HG03558 (cell line): Measurements from ENCODE around the gene NAPG.
"Not testable (repeated sequence)": the region's sequence is repeated elsewhere in the genome, so short reads cannot be mapped to it uniquely, and the experiment has no call there.

ENCODE experiments used
- ATAC-seq: cut with Tn5 transposase; IDR thresholded peaks from one replicate; pipeline ENCODE4 v1.9.1; 2021; ENCODE audit warnings: moderate number of reproducible peaks; ENCODE audit not compliant: unreplicated experiment; ENCODE audit errors: extremely low read depth

Gene NAPG

GRCh38 chr18:10525697-10526560 is at the start of gene NAPG:
NAPG (plus strand) TSS chr18:10526027; CDS start chr18:10526103, 76 bp downstream.
- peak; percentile 44 for ATAC-seq

- no peak for ATAC-seq
These were observed 49.5 kb upstream of the NAPG start for GRCh38 chr18:10476338-10476791.

- no peak for ATAC-seq
These were observed 48.5 kb upstream of the NAPG start for GRCh38 chr18:10477121-10477862.

- no peak for ATAC-seq
These were observed 48.0 kb upstream of the NAPG start for GRCh38 chr18:10477863-10478260.

- ATAC-seq, result no peak
These were observed 44.0 kb upstream of the NAPG start for GRCh38 chr18:10481831-10482230.

- peak; percentile 6 for ATAC-seq
These were observed 43.4 kb upstream of the NAPG start for GRCh38 chr18:10482363-10482984.

- ATAC-seq, result peak; percentile 45
These were observed 42.6 kb upstream of the NAPG start for GRCh38 chr18:10482985-10483949.

GRCh38 chr18:10485475-10485874 is 40.4 kb upstream of the NAPG start:
- ATAC-seq, result no peak

- no peak for ATAC-seq
These were observed 39.5 kb upstream of the NAPG start for GRCh38 chr18:10486362-10486761.

GRCh38 chr18:10487154-10487553 is 38.7 kb upstream of the NAPG start:
- no peak for ATAC-seq

GRCh38 chr18:10488017-10488416 is 37.8 kb upstream of the NAPG start:
- no peak for ATAC-seq

GRCh38 chr18:10490401-10491165 is 35.2 kb upstream of the NAPG start:
- peak; percentile 95 for ATAC-seq

- ATAC-seq, result no peak
These were observed 29.9 kb upstream of the NAPG start for GRCh38 chr18:10495936-10496335.

GRCh38 chr18:10497206-10497749 is 28.5 kb upstream of the NAPG start:
- no peak for ATAC-seq

GRCh38 chr18:10499230-10499629 is 26.6 kb upstream of the NAPG start:
- ATAC-seq, result no peak

- ATAC-seq, result no peak
These were observed 25.8 kb upstream of the NAPG start for GRCh38 chr18:10500038-10500437.

- no peak for ATAC-seq
These were observed 21.1 kb upstream of the NAPG start for GRCh38 chr18:10504723-10505122.

GRCh38 chr18:10505892-10506291 is 19.9 kb upstream of the NAPG start:
- not testable (repeated sequence) for ATAC-seq

GRCh38 chr18:10508591-10508990 is 17.2 kb upstream of the NAPG start:
- ATAC-seq, result no peak
